ENCODE data around the gene RBM15B. TPM values are rescaled to one million over a fixed set of nuclear protein-coding genes. Genes with fewer than 3 reads are reported as not detected.

The RBM15B gene
- polyA plus RNA-seq, 3 donors, result 7.1 to 10.3 (median 9.1) TPM

DNA sequence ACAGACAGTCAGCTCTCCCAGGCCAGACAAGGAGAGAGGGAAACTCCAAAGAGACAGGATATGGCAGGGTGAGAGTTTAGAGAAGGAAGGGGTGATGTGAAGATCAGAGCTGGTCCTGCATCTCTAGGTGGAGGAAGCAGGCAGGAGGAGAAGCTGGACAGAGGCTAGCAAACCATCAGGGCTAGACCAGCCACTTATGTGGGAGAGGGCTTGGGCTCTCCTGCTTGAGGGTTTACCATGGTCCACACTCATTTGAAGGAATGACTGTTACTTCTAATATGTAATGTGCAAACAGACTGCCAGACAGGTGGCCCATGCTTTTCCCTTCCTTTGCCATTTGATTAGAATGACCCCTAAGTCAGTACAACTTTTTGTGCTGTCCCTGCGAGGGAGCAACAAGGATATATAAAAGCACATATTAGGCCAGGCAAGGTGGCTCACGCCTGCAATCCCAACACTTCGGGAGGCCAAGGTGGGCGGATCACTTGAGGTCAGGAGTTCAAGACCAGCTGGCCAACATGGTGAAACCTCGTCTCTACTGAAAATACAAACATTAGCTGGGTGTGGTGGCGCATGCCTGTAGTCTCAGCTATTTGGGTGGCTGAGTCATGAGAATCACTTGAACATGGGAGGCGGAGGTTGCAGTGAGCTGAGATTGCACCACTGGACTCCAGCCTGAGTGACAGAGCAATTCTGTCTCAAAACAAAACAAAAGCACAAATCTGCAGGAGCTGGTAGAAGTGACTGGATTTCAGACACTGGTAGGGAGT, 47.0 kb upstream of the RBM15B start:
- DNase-seq, result no peak
- no peaks in the 10 kb centered on the region for H3K4me1 ChIP-seq (ENCODE audit: control insufficient read depth in 1 of 2, insufficient read depth in 2 of 2, low read length in 2 of 2)
- H3K27me3 ChIP-seq (ENCODE audit: control insufficient read depth in 2 of 2, insufficient read depth in 2 of 2, low read length in 2 of 2), result no peaks in the 10 kb centered on the region
- Mint-ChIP-seq H3K36me3 (no peaks in the 10 kb centered on the region), H3K27ac (no peak overlapping the region), H3K27me3 (ENCODE audit: low read depth in 3 of 3) (peaks cover 1 to 6% (median 6%) of the 10 kb centered on the region in 3 donors), H3K4me1 (no peaks in the 10 kb centered on the region), H3K4me3 (no peak overlapping the region), H3K9me3 (peaks cover 0 to 5% (median 1%) of the 10 kb centered on the region in 7 donors)
- no peaks in the 10 kb centered on the region for H3K36me3 ChIP-seq (replicated peaks in 1 of 2; ENCODE audit: control insufficient read depth in 1 of 2, insufficient read depth in 2 of 2, low read length in 2 of 2)
- peaks cover 0 to 3% of the 10 kb centered on the region in 2 donors for H3K9me3 ChIP-seq (replicated peaks in 1 of 2; ENCODE audit: control insufficient read depth in 1 of 2, insufficient read depth in 1 of 2, low read length in 2 of 2)
- no peak overlapping the region for H3K27ac ChIP-seq (ENCODE audit: low read depth in 1 of 2, low read length in 2 of 2)
- H2AFZ ChIP-seq (ENCODE audit: insufficient read depth, low read depth, low read length, poor library complexity, severe bottlenecking), result no peak overlapping the region
- no peak overlapping the region for H3K9ac ChIP-seq (ENCODE audit: insufficient read depth, low read length, poor library complexity, severe bottlenecking)
- H3K79me2 ChIP-seq (ENCODE audit: insufficient read depth, low read length), result no peaks in the 10 kb centered on the region
- no peak overlapping the region for H3K4me3 ChIP-seq (replicated peaks in 1 of 3; ENCODE audit: low read depth in 2 of 3, low read length in 3 of 3)
- intact Hi-C loops (cut with micrococcal nuclease), result no loop called here
- H3K4me2 ChIP-seq (replicated peaks; ENCODE audit: extremely low read depth, low read length, poor library complexity, severe bottlenecking), result no peak overlapping the region
- H4K20me1 ChIP-seq (ENCODE audit: insufficient read depth, low read length), result no peaks in the 10 kb centered on the region
- TF ChIP-seq, protein P1, sequence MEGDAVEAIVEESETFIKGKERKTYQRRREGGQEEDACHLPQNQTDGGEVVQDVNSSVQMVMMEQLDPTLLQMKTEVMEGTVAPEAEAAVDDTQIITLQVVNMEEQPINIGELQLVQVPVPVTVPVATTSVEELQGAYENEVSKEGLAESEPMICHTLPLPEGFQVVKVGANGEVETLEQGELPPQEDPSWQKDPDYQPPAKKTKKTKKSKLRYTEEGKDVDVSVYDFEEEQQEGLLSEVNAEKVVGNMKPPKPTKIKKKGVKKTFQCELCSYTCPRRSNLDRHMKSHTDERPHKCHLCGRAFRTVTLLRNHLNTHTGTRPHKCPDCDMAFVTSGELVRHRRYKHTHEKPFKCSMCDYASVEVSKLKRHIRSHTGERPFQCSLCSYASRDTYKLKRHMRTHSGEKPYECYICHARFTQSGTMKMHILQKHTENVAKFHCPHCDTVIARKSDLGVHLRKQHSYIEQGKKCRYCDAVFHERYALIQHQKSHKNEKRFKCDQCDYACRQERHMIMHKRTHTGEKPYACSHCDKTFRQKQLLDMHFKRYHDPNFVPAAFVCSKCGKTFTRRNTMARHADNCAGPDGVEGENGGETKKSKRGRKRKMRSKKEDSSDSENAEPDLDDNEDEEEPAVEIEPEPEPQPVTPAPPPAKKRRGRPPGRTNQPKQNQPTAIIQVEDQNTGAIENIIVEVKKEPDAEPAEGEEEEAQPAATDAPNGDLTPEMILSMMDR (IDR thresholded peaks at IDR 0.05), result no peak
- WGBS (ENCODE audit: insufficient coverage), result 93% methylated on average over 4 of the region's 7 CpGs

- Mint-ChIP-seq H3K9me3 (peaks cover 0 to 6% (median 0%) of the 10 kb centered on the region in 7 donors), H3K36me3 (no peaks in the 10 kb centered on the region), H3K27me3 (ENCODE audit: low read depth in 3 of 3) (peaks cover 0 to 2% (median 1%) of the 10 kb centered on the region in 3 donors), H3K27ac (no peak overlapping the region), H3K4me1 (no peaks in the 10 kb centered on the region), H3K4me3 (no peak overlapping the region)
- no peaks in the 10 kb centered on the region for H3K27me3 ChIP-seq (ENCODE audit: control insufficient read depth in 2 of 2, insufficient read depth in 2 of 2, low read length in 2 of 2)
- H3K36me3 ChIP-seq (replicated peaks in 1 of 2; ENCODE audit: control insufficient read depth in 1 of 2, insufficient read depth in 2 of 2, low read length in 2 of 2), result no peaks in the 10 kb centered on the region
- no peaks in the 10 kb centered on the region for H4K20me1 ChIP-seq (ENCODE audit: insufficient read depth, low read length)
- no peak overlapping the region for H3K9ac ChIP-seq (ENCODE audit: insufficient read depth, low read length, poor library complexity, severe bottlenecking)
- WGBS (ENCODE audit: insufficient coverage), result no CpG with 5 or more reads among the region's 1 CpG
- no peak overlapping the region for H3K27ac ChIP-seq (ENCODE audit: low read depth in 1 of 2, low read length in 2 of 2)
- intact Hi-C loops (cut with micrococcal nuclease), result no loop called here
- no peaks in the 10 kb centered on the region for H3K4me1 ChIP-seq (ENCODE audit: control insufficient read depth in 1 of 2, insufficient read depth in 2 of 2, low read length in 2 of 2)
- no peak overlapping the region for H3K4me3 ChIP-seq (replicated peaks in 1 of 3; ENCODE audit: low read depth in 2 of 3, low read length in 3 of 3)
- no peak overlapping the region for H2AFZ ChIP-seq (ENCODE audit: insufficient read depth, low read depth, low read length, poor library complexity, severe bottlenecking)
- no peak overlapping the region for H3K4me2 ChIP-seq (replicated peaks; ENCODE audit: extremely low read depth, low read length, poor library complexity, severe bottlenecking)
- TF ChIP-seq, protein P1 (IDR thresholded peaks at IDR 0.05), result no peak
- H3K9me3 ChIP-seq (replicated peaks in 1 of 2; ENCODE audit: control insufficient read depth in 1 of 2, insufficient read depth in 1 of 2, low read length in 2 of 2), result peaks cover 0 to 3% of the 10 kb centered on the region in 2 donors
- DNase-seq, result no peak
- H3K79me2 ChIP-seq (ENCODE audit: insufficient read depth, low read length), result no peaks in the 10 kb centered on the region
Measured at GRCh38 chr3:51350751-51351150, 40.3 kb upstream of the RBM15B start.
